ENCODE results near the gene HOXB4. TPM values are rescaled to one million over a fixed set of nuclear protein-coding genes. Genes with fewer than 3 reads are reported as not detected.

HOXB4 gene
- total RNA-seq, 1 experiment from 2014 or later = 11.3 TPM

DNA sequence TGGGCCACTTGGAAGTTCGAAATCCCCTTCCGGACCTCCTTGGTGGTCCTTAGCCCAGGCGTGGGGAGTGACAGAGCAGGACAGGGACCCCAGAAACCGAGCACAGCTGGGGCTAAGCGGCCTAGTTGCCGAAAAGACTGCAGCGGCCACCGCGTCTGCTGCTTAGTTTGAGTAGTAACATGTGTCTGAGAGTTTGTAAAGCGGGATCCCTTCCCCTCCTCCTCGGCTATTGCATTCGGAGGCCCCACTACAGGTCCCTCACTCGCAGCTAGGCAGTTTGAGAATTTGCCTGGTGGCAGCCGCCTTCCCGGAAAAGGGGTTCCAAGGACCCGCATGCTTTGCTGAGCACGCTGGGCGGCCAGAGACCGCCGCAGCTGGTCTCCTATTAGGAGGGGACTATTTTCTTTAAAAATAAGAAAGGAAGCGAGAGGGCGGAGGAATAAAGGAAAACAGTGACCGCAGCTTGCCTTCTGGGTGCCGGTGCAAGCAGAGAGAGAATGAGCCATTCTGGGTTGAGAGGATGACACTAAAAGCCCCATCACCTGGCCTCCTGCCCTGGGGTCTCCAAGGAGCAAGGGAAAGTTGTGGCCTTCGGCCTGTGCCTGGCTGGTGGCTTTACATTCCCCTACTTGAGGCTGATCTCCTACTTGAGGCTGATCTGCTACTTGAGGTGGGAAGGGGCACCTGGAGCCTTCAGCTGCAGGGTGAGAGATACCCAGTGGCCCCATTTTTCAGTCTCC is 16.6 kb upstream of the HOXB4 start:
- H3K27me3 ChIP-seq (ENCODE audit: insufficient read depth, low read length) = no peaks in the 10 kb centered on the region
- H3K4me3 ChIP-seq (replicated peaks in 1 of 2; ENCODE audit: low read depth in 1 of 2, low read length in 2 of 2) = no peak overlapping the region
- no peak overlapping the region for H3K4me2 ChIP-seq (ENCODE audit: low read length)
- no peak overlapping the region for H3K9ac ChIP-seq (ENCODE audit: low read length)
- CTCF ChIA-PET = no interaction called here
- H3K36me3 ChIP-seq (ENCODE audit: control insufficient read depth in 1 of 2, insufficient read depth in 2 of 2, low read length in 2 of 2) = peaks cover 24 to 30% of the 10 kb centered on the region in 2 experiments; a peak in 3 of 4 replicates
- H3K79me2 ChIP-seq (ENCODE audit: insufficient read depth, low read length) = peaks cover 79% of the 10 kb centered on the region
- H4K20me1 ChIP-seq (ENCODE audit: insufficient read depth) = no peaks in the 10 kb centered on the region
- RAD21 ChIA-PET (ENCODE audit: low non-redundant PET in 1 of 2, low total read pairs in 2 of 2, uncharacterized antibody in 2 of 2, unreplicated experiment in 2 of 2) = interaction anchor here in 1 of 2 experiments (0.7 kb wide), 1 partner anchor 378 kb away, joined by 4 read pairs; no protein-coding TSS in a partner anchor
- no peak overlapping the region for H3K27ac ChIP-seq (ENCODE audit: low read depth, low read length)
- H3K9me3 ChIP-seq (ENCODE audit: control insufficient read depth in 1 of 2, insufficient read depth in 1 of 2, low read depth in 1 of 2, low read length in 2 of 2) = no peaks in the 10 kb centered on the region
- POLR2A ChIA-PET = no interaction called here
- intact Hi-C loops (cut with micrococcal nuclease) = no loop called here
- no peak for DNase-seq (ENCODE audit: low read depth, low spot score)
- H3K9me2 ChIP-seq (ENCODE audit: insufficient read depth) = no peaks in the 10 kb centered on the region
- no peak for ATAC-seq
- no peaks in the 10 kb centered on the region; a peak in 2 of 4 replicates for H3K4me1 ChIP-seq (ENCODE audit: control insufficient read depth in 1 of 2, insufficient read depth in 2 of 2, low read length in 2 of 2)
- H2AFZ ChIP-seq (ENCODE audit: low read depth, low read length, poor library complexity, severe bottlenecking) = no peak overlapping the region
- BruUV-seq (replicated peaks) = no TSS peak
- no peak for TF ChIP-seq SP1 (IDR thresholded peaks at IDR 0.05; ENCODE audit: low read depth)
- 0 out of 2 replicates have a peak, but pooled peaks have one; percentile 21 for TF ChIP-seq ZFX (IDR thresholded peaks at IDR 0.05)

DNA sequence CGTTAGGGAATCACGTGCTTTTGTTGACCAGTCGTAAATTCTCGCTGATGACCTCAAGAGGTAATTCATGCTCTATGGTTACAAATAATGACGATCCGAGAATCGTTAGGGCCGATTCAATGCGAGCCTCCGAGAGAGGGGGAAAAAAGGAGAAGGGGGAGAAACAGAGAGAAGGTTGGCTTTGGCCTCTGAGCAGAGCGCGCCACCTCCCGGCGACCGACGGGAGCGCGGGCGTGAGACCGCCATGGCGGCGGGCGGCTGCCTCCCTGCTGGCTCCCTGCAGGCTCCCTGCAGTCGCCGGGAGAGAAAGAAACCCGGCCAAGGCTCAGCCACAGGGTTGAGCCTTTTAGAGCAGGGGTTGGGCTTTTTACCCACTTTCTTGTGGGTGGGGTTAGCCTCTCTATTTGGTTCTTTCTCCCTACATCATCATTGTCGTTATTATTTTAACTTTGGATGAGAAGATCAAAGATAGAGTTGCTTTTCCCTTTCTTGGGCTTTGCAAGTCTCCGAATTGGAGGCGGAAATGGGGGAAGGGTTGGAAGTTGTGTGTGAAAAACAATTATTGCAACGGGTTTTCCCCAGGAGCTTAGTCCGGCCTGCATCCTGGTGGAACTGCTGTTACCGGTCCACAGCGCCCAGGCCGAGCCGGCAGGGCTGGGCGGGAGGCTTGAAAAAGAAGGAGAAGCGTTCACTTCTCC is 15.8 kb upstream of the HOXB4 start:
- Histone ChIP-seq H3K27me3 (ENCODE audit: insufficient read depth, low read length) (no peaks in the 10 kb centered on the region), H3K79me2 (ENCODE audit: insufficient read depth, low read length) (peaks cover 72% of the 10 kb centered on the region), H3K9me3 (ENCODE audit: control insufficient read depth in 1 of 2, insufficient read depth in 1 of 2, low read depth in 1 of 2, low read length in 2 of 2) (no peaks in the 10 kb centered on the region), H3K9me2 (ENCODE audit: insufficient read depth) (no peaks in the 10 kb centered on the region), H3K9ac (ENCODE audit: low read length) (no peak overlapping the region), H3K36me3 (ENCODE audit: control insufficient read depth in 1 of 2, insufficient read depth in 2 of 2, low read length in 2 of 2) (peaks cover 24 to 30% of the 10 kb centered on the region in 2 experiments; a peak in 3 of 4 replicates), H2AFZ (ENCODE audit: low read depth, low read length, poor library complexity, severe bottlenecking) (no peak overlapping the region), H3K4me3 (replicated peaks in 1 of 2; ENCODE audit: low read depth in 1 of 2, low read length in 2 of 2) (no peak overlapping the region), H3K4me1 (ENCODE audit: control insufficient read depth in 1 of 2, insufficient read depth in 2 of 2, low read length in 2 of 2) (peaks cover 0 to 7% of the 10 kb centered on the region in 2 experiments; a peak in 2 of 4 replicates), H3K4me2 (ENCODE audit: low read length) (no peak overlapping the region), H4K20me1 (ENCODE audit: insufficient read depth) (no peaks in the 10 kb centered on the region), H3K27ac (ENCODE audit: low read depth, low read length) (no peak overlapping the region)
- BruUV-seq (replicated peaks) = no TSS peak
- ChIA-PET POLR2A (no interaction called here), CTCF (interaction anchor here (1.3 to 2.2 kb wide), 2 partner anchors 258 to 331 kb away, joined by 5 to 9 read pairs; no protein-coding TSS in a partner anchor), RAD21 (ENCODE audit: low non-redundant PET in 1 of 2, low total read pairs in 2 of 2, uncharacterized antibody in 2 of 2, unreplicated experiment in 2 of 2) (interaction anchor here (0.6 to 1.3 kb wide), 4 partner anchors 93 to 378 kb away, joined by 3 to 5 read pairs (median 4); no protein-coding TSS in a partner anchor)
- intact Hi-C loops (cut with micrococcal nuclease) = no loop called here
- TF ChIP-seq RAD21 (IDR thresholded peaks at IDR 0.05; ENCODE audit: low read depth) (peak; percentile 41), JUND (IDR thresholded peaks at IDR 0.05) (no peak)
- TF ChIP-seq, protein P1, sequence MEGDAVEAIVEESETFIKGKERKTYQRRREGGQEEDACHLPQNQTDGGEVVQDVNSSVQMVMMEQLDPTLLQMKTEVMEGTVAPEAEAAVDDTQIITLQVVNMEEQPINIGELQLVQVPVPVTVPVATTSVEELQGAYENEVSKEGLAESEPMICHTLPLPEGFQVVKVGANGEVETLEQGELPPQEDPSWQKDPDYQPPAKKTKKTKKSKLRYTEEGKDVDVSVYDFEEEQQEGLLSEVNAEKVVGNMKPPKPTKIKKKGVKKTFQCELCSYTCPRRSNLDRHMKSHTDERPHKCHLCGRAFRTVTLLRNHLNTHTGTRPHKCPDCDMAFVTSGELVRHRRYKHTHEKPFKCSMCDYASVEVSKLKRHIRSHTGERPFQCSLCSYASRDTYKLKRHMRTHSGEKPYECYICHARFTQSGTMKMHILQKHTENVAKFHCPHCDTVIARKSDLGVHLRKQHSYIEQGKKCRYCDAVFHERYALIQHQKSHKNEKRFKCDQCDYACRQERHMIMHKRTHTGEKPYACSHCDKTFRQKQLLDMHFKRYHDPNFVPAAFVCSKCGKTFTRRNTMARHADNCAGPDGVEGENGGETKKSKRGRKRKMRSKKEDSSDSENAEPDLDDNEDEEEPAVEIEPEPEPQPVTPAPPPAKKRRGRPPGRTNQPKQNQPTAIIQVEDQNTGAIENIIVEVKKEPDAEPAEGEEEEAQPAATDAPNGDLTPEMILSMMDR (IDR thresholded peaks at IDR 0.05 in 2 of 3, conservative IDR thresholded peaks at IDR 0.05 in 1 of 3; ENCODE audit: borderline replicate concordance in 1 of 3, insufficient read depth in 1 of 3, low read depth in 2 of 3, low read length in 2 of 3) = peak in 2 of 3 experiments; percentile 33 to 39; a peak in 4 of 6 replicates
- DNase-seq (ENCODE audit: low read depth, low spot score) (no peak), ATAC-seq (peak; percentile 33)
